Measurements from ENCODE around the gene CD3G. TPM values are rescaled to one million over a fixed set of nuclear protein-coding genes. Genes with fewer than 3 reads are reported as not detected.

Gene CD3G
- total and polyA plus RNA-seq, 12 donors = 0.03 to 1.3 (median 0.61) TPM; not detected in 1

DNA sequence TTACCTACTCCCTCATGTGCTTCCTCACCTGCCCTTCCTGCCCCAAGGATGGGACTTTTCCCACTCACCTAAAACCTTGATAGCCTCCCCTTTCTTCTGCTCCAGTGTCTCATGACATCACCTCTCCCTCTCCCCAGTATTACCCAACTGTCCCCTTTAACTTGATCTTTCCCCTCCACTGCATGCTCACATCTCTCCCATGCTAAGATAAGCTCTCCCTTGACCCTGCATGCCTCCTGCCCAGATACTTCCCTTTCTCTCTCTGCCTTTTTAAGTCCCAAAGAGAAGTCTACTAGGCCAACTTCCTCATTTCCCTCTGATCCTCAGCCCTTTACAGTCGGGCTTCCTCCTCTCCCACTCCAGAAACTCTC lies 24.8 kb upstream of the CD3G start:
- Histone ChIP-seq H3K27me3 (peaks cover 2% of the 10 kb centered on the region), H3K9me3 (replicated peaks in 1 of 3) (no peaks in the 10 kb centered on the region), H3K27ac (no peak overlapping the region), H3K36me3 (replicated peaks in 1 of 2) (no peaks in the 10 kb centered on the region), H3K4me1 (replicated peaks in 1 of 2) (peaks cover 0 to 9% of the 10 kb centered on the region in 2 donors), H3K4me3 (no peak overlapping the region)
- WGBS, 4 donors = 45 to 61% (median 51%) methylated on average over 1 of the region's 1 CpG
- DNase-seq = no peak
- TF ChIP-seq, protein P1, sequence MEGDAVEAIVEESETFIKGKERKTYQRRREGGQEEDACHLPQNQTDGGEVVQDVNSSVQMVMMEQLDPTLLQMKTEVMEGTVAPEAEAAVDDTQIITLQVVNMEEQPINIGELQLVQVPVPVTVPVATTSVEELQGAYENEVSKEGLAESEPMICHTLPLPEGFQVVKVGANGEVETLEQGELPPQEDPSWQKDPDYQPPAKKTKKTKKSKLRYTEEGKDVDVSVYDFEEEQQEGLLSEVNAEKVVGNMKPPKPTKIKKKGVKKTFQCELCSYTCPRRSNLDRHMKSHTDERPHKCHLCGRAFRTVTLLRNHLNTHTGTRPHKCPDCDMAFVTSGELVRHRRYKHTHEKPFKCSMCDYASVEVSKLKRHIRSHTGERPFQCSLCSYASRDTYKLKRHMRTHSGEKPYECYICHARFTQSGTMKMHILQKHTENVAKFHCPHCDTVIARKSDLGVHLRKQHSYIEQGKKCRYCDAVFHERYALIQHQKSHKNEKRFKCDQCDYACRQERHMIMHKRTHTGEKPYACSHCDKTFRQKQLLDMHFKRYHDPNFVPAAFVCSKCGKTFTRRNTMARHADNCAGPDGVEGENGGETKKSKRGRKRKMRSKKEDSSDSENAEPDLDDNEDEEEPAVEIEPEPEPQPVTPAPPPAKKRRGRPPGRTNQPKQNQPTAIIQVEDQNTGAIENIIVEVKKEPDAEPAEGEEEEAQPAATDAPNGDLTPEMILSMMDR (IDR thresholded peaks at IDR 0.05) = no peak
- TF ChIP-seq POLR2A (IDR thresholded peaks at IDR 0.05) = no peak
- intact Hi-C loops (cut with DNase I) = no loop called here

DNA sequence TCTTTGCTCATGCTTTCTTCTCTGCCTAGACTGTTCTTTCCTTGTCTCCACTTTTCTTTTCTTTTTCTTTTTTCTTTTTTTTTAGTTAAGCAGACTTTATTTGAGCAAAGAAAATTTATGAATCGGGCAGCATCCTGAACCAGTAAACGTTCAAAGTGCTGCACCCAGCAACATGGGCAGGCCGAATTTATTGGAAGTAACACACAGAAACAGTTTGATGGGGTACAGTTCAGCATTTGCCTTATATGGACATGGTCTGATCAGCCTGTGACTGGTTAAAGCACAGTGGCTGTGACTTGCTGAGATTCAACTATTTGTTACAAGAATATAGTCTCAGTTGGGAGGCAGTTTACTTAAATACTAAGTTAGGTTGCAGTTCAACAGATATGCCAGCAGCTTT lies 23.6 kb upstream of the CD3G start:
- WGBS, 4 donors = 78 to 88% (median 83%) methylated on average over 3 of the region's 3 CpGs
- H3K36me3 ChIP-seq (replicated peaks in 1 of 2) = no peaks in the 10 kb centered on the region
- no peak overlapping the region for H3K27ac ChIP-seq
- TF ChIP-seq POLR2A (IDR thresholded peaks at IDR 0.05) = no peak
- TF ChIP-seq, protein P1 (IDR thresholded peaks at IDR 0.05) = no peak
- peaks cover 0 to 9% of the 10 kb centered on the region in 2 donors for H3K4me1 ChIP-seq (replicated peaks in 1 of 2)
- intact Hi-C loops (cut with DNase I) = no loop called here
- no peak overlapping the region for H3K4me3 ChIP-seq
- no peak for DNase-seq
- H3K27me3 ChIP-seq = no peaks in the 10 kb centered on the region
- H3K9me3 ChIP-seq (replicated peaks in 1 of 3) = no peaks in the 10 kb centered on the region

DNA sequence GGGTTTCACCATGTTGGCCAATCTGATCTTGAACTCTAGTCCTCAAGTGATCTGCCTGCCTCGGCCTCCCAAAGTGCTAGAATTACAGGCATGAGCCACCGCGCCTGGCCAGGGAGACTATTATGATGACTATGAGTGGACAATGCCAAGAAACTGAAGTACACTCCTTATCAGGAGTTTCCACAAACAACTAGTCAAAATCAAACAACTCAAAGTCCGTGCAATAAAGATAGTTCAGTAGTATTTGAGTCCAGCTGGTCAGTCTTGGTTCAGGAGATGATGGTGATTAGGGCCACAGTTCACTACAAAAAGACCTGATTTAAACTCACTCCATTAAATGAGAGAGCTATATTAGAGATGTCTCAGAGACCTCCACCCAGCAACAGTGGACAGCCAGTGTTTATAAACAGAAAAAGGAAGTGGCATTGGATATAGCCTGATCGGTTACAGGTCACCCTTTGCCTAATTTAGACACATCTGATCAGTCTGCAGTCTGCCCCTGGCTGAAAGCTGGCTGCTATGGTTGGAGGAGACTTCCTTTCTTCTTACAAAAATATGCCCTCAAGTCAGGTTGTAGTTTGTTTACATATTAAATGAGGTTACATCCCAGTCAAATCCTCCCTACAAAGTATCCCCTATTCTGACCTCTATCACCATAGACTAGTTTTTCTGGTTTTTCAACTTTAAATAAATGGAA lies 22.6 kb upstream of the CD3G start:
- intact Hi-C loops (cut with DNase I) = no loop called here
- TF ChIP-seq, protein P1 (IDR thresholded peaks at IDR 0.05) = no peak
- TF ChIP-seq POLR2A (IDR thresholded peaks at IDR 0.05) = no peak
- DNase-seq = no peak
- Histone ChIP-seq H3K27ac (no peak overlapping the region), H3K9me3 (replicated peaks in 1 of 3) (no peaks in the 10 kb centered on the region), H3K36me3 (replicated peaks in 1 of 2) (no peaks in the 10 kb centered on the region), H3K4me1 (replicated peaks in 1 of 2) (peaks cover 0 to 7% of the 10 kb centered on the region in 2 donors), H3K4me3 (no peak overlapping the region), H3K27me3 (no peaks in the 10 kb centered on the region)
- WGBS, 4 donors = 77 to 85% (median 81%) methylated on average over 4 to 5 of the region's 5 CpGs

DNA sequence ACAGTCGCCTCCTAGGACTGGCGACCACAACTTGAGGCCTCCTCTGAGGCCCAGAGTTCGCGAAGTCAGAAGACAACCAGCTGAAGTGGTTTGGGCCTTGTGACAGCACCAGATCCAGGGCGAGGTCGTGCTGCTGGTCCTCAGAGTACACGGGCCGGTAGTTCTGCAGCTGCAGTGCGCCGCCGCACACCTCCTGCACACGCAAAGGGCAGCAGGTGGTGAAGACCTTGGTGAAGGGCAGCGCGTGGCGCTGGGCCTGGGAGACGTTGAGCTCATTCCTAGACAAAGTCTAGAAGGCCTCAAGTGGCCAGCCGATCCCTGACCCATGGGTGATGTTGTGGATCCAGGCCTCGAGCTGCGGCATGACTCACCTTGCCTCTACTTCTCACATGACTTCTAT lies 21.4 kb upstream of the CD3G start:
- TF ChIP-seq, protein P1 (IDR thresholded peaks at IDR 0.05) = no peak
- TF ChIP-seq POLR2A (IDR thresholded peaks at IDR 0.05) = no peak
- H3K27me3 ChIP-seq = no peaks in the 10 kb centered on the region
- 90 to 97% (median 95%) methylated on average over 19 of the region's 19 CpGs for WGBS, 4 donors
- H3K4me3 ChIP-seq = no peak overlapping the region
- H3K9me3 ChIP-seq (replicated peaks in 1 of 3) = no peaks in the 10 kb centered on the region
- no peak for DNase-seq
- intact Hi-C loops (cut with DNase I) = no loop called here
- no peak overlapping the region for H3K27ac ChIP-seq
- H3K4me1 ChIP-seq (replicated peaks in 1 of 2) = no peaks in the 10 kb centered on the region
- H3K36me3 ChIP-seq (replicated peaks in 1 of 2) = no peaks in the 10 kb centered on the region

Measured in adrenal gland (tissue), 12 donors.